GM21529 (cell line): ENCODE results near the gene ZBTB20.

Experiments
- ATAC-seq: cut with Tn5 transposase; IDR thresholded peaks from one replicate; pipeline ENCODE4 v1.9.1; 2021; ENCODE audit not compliant: unreplicated experiment

ZBTB20 gene

DNA sequence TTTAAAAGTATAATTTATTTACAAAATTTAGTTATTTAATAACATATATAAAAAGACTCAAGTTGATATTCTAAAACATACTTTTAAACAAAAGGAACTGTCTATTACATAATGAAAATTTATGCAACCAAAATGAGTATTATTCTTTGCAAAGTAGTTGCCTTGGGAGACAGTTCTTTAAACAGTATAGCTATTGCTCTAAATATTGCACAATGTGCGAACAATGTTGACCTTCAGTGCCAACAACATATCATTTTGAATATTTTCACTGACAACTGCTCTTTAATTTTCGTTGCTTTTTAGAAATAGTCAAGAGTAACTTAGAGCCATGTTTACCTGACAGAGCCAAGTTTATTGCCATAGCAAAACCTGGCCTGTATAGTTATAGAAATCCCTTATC, 124.9 kb downstream of the ZBTB20 start:
- ATAC-seq = no peak

DNA sequence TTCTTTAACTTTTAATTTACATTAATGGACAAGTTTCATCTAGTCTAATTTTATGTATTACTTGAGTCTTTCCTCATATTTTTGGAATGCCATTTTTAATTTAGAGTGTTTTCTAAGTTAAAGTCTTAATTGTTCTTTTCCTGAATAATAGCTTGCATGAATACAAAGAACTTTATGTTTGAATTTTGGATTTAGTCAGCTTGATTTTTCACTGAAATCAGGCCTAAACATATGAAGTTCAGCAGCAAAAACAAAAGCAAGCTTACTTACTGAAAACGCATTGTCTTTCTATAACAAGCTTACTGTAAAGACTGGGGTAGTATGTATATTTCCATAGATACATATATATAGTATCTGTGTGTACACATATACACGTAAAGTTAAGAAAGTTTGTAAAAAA, 126.0 kb downstream of the ZBTB20 start:
- no peak for ATAC-seq

DNA sequence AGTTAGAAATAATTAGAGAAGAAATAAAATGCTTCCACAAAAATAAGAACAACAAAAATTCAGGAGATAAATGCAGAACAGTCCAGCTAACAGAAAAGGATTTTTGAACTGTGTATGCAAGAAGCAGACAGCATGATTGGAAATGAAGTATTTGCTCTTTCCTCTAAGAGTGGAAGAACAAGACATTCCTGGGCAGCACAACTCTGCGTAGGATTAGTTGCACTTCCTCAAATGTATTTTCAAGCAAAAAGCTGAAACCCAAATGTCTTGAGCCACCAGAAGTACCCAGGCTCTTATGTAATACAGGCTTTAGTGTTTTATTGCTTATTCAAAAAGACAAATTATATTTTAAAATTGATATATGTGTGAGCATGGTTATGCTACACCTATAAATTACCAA, 127.2 kb downstream of the ZBTB20 start:
- ATAC-seq = no peak

DNA sequence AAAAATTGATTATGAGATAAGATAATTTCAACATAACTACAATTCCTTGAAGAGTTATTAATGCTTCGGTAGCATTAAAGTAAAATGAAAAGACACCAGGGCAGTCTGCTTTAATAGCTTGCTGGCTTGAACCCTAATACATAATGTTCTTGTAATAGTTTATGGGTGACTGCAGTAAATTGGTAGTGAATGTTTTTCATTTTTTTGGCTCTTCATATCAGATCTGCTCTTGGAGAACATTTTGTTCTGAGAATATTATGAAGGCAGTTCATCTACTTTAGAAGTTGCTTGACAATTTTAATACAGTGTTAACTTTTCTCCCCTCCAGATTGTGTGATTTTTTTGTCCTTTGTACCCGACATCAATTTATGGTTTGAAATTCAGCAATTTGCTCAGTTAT, 128.4 kb downstream of the ZBTB20 start:
- ATAC-seq = no peak

DNA sequence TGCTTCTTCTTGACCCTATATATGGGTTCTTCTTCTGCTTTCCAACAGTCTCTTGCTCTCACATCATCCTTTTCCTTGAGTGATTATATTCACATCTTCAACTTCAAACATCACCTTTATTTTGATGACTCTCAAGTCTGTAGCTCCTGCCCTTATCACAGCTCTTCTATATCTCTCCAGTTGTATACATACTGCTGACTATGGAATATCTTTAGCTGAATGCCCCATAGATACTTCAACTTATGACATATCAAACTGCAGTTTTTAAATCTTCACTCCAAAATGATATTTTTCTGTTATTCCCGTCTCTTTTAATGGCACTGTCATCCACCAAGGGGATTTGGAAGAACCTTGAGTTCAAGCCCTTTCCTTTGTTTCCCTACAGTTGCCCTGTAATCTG, 139.1 kb downstream of the ZBTB20 start:
- ATAC-seq = no peak

DNA sequence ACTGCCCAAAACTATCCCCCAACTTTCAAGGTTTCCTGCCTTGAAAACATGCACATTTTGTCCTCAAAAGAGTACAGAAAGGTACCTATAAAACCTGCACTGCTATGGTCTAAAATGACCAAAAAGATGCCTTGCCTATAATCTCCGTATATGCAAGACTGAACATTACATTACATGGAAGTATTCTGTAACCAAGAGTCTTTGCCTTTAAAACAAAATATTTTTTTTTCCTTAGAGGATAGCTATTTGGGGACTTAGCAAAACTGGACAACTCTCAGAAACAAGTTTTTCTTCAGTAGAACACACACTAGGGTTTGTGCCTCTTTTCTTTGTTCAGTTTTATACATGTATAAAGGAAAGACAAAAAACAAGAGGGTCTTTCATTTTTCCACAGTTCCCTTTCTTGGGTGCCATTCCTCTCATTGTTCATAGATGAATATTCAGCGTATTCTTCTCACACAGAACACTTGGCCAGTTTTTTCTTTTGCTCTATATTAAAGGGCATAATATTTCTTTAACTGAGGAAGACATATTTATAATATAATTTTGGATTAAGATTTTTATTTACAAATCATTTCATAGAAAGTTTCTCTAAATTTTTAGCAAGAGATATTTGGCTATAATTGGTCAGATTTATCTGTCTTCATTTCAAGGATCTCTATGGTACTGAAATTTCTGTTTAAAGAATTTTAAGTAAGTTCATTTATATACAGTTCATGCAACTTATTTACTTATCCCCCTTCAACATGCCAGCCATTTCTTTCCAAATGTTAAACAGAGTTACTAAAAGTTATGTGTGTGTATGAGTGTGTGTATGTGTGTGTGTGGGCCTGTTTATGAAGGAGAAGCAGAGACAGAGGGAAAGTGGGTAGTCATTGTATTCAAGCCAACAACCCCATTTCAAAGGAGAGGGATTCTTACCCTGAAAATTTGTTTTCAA, 142.6 kb downstream of the ZBTB20 start:
- ATAC-seq = no peak

DNA sequence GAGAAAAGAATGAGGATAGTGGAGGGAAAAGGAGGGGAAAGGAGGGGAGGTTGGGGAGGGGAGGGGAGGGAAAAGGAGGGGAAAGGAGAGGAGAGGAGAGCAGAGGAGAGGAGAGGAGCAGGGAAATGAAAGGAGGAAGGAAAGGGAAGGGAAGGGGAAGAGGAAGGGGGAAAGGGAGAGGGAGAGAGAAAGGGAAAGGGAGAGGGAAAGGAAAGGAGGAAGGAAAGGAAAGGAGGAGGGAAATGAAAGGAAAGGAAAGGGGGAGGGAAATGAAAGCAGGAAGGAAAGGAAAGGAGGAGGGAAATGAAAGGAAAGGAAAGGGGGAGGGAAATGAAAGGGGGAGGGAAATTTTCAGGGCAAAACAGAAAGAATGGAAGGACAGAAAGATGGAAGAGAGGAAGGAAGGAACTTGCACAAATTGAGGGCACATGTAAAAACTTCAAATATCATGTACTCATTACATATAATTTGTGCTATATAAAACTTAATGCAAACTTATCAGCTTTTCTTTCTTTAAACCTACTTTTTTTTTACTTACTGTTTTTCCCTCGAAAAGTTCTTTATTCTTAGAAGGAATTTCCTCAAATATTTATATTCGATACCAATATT, 148.0 kb downstream of the ZBTB20 start:
- no peak for ATAC-seq

DNA sequence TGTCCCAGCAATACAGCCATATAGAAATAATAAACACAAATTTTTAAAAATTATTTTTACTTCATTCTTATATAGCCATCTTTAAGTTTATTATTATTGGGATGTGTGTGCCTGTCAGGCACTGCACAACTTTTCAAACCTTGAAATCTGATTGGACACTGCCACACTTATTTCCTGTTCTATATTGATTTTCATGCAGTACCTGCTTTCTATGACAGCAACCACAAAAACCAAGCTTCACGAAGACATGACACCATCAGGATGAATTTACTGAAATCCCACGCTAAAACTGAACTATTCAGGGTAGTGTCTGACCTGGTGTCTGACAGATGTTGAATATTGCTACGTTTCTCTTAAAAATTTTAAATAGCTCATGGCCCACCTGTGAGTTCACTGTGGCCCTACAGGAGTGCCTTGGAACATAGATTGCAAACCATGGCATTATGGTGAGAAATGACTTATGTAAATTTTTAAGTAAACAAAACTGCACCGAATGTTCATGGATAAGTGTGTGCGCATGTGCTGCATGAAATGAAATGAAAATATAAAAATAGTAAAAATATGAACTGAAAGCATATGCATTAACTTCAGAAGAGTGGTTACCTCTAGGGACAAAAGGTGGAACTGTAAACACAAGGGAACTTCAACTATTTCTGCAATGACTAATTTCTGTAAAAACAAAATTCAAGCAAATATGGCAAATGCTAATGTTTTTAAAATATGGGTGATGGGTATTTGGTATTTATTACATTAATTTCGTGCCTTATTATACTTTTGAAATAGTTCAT, 152.3 kb downstream of the ZBTB20 start:
- peak; percentile 74 for ATAC-seq

DNA sequence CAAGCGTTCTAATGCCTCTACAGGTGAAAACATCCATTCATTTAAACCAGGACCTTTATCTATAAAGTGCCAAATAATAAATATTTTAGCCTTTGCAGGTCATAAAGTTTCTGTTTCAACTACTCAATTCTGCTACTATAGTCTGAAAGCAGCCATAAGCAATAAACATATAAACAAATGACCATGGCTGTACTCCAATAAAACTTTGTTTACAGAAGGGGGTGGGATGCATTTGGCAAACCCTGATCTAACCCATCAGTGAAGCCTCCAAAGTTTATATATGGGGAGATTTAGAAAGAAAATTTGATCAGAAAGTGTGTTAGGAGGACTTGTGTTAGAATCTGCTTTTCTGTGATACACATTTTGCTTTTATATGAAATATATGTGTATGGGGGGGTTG, 161.3 kb downstream of the ZBTB20 start:
- no peak for ATAC-seq

DNA sequence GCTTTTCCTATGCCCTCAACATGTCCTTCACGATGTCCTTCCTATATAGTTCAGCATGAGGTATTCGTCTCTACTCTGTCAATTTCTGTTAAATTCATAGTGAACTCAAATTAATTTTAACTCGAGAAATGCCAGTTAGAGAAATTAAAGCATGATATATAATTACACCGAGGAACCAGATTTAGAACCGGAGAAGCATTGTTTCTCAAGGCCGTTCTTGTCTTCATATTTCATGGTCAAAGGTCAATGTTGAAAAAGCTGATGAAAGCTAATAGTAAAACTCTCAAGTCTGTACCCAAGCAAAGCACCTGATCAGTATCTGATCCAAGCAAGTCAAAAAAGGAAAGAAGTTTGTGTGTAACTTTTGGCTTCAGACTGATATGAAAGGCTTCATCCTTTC, 163.8 kb downstream of the ZBTB20 start:
- no peak for ATAC-seq

DNA sequence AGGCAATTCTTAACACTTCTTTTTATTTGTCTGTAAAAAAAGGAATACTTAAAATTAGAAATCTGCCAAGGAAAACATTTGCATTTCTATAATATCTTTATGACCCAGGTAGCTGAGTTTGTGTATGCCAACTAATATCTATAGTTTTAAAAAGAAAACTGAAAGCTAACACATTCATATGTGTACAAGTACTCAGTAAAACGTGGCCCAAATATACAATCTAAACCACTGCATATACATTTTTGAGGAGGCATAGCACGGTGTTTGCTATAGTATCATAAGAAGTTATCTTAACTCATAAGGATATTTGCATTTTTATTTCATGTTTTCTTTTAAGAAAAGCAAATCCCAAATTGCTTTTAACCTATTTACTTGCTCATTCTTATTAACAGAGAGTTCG, 172.7 kb downstream of the ZBTB20 start:
- peak; percentile 95 for ATAC-seq

DNA sequence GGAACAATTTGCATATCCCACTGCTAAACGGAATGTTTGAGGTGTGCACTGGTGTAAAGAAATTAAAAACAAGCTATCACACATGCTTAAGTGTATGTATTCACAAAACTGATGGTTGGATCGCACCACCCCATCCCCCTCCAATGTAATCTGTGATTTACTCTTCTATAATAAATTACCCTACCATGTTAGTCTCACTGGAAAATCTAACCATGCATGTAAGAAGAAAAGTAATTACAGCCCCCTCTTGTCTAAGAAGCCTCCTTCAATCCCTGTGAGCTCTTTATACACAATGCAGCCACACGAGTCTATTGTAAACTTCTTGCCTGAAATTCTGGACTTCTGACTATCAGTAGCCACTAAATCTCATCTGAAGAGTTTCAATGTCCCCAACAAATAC, 173.6 kb downstream of the ZBTB20 start:
- ATAC-seq = no peak

DNA sequence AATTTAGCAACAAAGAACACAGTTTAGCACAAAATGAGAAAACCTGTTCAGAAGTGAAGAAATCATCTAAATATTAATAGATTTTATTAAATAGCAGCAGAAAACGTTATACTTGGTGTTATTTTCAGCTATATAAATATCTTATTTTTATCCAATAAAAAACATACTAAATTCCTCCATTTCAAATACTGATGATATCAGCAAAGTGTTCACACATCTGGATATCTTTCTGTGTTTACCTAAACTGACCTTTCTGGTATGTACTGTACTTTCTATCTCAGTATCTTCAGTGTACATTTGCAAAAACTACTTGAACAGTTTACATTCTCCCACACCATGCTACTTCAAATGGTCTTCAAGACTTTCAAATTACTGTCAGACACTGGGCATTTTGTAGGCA, 179.9 kb downstream of the ZBTB20 start:
- ATAC-seq = no peak

DNA sequence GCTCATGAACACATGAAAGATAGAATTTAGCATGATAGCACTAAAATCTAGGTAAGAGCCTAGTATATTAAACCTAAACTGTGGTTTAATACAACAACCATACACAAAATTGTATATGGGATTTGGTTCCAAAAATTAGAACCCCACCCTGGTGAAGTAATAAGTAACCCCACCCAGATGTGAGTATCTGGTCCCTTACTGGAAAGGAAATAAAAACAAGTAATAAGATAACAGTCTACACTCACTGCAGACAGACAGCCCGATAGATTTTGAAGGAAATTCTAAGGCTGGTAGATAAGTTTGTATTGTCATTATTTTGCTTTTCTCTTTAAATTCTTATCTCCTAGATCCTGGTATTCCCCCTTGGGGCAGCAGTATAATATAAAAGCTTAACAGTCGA, 184.9 kb downstream of the ZBTB20 start:
- no peak for ATAC-seq

DNA sequence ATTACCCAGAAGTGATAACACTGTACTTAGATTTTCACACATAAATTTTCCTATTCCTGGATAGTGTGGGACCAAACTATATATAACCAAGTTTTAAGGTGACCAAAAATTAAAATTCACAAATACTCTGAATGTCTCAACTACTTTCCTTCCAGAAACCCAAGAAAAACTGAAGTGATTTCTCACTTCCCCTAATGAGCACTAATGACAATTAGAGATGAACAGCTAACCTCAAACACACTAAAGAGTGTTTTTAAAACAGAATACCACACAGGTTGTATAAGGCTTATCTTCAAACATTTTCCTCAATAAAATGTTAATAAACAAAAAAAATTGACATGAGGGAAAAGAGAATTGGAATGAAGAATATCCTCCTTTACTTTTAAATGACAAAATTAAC, 188.2 kb downstream of the ZBTB20 start:
- ATAC-seq = no peak

DNA sequence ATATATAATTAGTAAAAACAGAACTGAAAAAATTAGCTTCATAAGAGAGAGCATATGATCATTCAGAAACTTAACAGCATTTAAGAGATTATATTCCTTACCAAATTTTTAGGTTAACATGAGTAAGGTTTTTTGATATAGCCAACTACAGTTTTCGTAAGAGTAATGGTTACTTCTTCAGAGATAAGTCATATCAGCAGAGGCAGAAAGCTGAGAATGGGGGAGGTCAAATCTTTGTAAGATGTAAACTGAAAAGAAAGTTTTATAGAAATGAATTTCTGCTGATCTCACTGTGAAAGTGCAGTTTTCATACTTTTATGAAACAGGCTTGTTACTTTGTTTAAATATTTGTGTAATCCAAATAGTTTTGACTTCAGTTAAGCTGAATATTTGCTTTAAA, 193.3 kb downstream of the ZBTB20 start:
- no peak for ATAC-seq

DNA sequence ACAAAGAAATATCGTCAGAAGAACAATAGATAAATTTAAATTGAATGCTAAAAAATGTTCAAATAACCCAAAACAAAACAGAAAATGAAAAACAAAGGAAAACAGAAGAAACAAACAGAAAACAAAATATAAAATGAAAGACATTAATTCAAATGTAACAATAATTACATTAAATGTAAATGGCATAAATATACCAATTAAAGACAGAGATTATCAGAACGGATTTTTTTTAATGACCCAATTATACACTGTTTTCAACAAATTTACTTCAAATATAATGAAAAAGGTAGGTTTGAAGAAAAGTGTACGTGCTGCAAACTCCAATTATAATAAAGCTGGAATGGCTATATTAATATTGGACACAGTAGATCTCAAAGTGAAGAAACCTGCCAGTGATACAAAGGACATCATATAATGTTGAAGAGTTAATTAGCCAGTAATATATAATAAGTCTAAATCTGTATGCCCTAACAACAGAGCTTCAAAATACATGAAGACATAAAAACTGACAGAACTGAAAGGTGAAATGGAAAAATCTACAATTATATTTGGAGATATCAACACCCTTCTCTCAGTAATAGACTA, 193.8 kb downstream of the ZBTB20 start:
- ATAC-seq = no peak

DNA sequence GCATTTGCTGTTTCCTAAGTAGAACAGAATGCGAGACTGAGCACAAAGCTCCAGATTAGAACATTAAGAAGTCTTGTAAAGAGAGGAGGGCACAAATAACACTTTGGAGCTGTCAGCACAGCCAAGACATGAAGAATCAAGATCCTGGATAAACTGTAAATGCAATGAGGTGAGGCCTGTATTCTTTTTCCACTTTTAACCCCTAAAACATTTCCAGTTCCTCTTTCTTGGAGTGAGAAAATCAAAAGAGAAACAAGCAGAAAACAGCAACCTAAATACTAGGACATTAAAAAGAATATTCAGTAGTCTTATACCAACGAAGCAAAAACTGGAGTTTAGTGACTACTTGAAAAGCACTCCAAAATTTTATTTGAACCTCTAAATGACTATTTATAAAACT, 204.3 kb downstream of the ZBTB20 start:
- ATAC-seq = no peak

DNA sequence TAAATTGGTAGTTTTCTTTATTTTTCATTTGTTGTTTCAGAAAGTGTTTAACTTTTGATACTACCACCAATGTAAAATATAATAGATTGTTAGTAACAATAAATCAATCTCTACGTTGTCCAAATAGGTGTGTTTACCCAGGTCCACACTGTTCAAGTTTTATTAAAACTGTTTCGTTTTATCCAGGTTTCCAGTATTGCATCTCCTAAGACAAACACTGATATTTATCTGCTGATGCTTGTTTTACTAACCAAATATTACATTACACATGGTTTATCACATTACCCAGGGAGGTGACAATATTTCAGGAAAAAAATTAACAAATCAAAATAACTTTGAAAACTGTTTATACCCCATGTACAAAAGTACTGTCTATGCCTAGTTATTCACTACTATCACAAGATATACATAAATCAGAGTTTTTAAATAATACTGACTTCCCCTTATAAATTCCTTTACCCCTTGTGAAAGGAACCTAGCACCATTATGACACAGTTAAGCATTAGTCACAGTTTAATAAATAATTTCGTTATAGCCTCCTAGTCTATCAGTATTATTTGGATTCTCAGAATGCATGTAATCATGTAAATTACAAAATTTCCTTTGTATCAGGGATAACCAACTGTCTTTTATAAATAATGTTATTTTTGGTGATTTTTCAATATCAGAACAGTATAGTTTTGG, 205.3 kb downstream of the ZBTB20 start:
- ATAC-seq = no peak

DNA sequence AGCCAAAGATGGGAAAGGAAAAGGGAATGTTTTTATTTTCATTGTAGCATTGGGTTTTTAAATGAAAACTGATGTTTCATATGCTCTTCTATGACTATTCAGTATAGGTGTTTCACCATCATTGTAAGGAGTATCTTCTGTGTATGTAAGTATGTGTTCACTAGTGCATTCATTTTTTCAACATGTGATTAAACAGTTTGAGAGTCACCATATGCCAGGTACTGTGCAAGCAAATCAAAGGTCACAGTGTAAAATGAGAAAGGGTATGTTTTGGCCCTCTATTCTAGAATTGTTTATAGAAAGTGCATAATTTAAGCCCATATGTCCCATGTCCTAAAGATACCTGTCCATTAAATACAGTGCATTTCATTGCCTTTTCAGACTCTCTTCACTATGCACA, 207.2 kb downstream of the ZBTB20 start:
- no peak for ATAC-seq

DNA sequence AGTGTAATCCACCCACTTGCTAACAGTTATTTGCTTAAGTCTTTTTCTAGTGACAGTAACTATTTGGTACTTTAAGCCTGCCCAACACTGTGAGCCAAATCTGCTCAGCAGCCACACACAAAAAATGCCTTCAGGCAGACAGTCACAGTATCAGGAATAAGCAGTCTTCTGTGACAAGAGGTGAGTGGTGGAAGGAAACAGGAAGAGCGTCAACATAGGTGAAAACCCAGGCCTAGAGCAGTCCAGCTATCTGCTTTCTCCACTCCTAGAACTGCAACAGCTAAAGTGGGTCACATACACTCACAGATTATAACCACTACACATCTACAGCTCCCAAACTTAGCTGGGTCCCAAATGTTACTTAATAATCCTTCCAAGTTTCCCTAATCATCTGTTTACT, 213.7 kb downstream of the ZBTB20 start:
- no peak for ATAC-seq
